ENCODE measurements around the gene AHDC1.
"Not testable (repeated sequence)": the region's sequence is repeated elsewhere in the genome, so short reads cannot be mapped to it uniquely, and the experiment has no call there.

Gene AHDC1

DNA sequence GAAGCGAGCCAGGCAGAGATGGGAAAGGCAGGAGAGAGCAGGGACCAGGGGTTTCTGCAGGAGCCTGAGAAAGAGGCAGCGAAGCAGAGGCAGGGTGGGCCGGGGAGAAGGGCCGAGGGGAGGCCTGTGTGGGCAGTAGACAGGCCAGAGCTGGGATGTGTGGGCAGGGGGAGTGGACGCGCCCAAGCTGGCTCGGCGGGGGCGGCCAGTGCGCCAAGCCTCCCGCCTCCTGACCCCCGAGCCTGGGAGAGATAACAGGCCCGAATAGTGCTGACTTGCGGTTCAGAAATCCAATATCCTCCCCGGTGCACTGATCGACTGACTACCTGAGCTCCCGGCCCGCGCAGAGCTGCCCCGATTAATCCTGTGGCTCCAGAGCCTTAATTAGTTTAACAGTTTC lies 41.9 kb downstream of the AHDC1 start:
- no peak for FAIRE-seq

DNA sequence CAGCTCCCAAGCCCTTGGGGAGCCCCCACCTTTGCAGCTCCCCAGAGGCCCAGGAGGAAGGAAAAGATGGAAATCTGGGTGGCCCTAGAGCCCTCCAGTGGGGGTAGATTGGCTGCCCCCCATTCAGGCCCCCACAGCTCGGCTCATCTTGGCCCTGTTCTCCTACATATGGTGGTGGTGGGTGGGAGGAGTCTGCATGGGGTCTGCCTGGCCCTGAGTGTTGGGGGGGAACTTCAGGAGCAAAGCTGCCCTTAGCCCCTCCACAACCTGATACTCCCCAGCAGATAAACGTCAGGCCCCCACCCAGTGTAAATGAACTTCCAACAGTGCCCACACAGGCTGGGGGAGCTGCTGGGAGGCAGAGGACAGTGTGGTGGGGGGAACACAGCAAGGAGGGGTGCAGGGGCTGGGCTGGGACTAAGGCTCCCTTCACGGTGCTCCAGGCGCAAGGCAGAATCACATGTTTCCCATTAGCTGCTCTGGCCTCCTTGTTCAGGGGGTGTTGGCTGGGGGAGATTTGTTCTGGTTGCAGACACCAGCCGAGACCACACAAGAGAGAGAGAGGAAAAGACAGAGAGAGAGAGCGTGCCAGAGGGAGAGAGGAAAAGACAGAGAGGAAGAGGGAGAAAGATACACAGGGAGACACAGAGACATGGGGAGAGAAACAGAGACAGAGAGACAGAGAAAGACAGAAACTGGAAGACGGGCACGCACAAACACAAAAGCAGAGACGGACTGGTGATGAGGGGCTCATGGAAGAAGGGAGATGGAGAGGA lies 42.6 kb downstream of the AHDC1 start:
- FAIRE-seq: no peak

DNA sequence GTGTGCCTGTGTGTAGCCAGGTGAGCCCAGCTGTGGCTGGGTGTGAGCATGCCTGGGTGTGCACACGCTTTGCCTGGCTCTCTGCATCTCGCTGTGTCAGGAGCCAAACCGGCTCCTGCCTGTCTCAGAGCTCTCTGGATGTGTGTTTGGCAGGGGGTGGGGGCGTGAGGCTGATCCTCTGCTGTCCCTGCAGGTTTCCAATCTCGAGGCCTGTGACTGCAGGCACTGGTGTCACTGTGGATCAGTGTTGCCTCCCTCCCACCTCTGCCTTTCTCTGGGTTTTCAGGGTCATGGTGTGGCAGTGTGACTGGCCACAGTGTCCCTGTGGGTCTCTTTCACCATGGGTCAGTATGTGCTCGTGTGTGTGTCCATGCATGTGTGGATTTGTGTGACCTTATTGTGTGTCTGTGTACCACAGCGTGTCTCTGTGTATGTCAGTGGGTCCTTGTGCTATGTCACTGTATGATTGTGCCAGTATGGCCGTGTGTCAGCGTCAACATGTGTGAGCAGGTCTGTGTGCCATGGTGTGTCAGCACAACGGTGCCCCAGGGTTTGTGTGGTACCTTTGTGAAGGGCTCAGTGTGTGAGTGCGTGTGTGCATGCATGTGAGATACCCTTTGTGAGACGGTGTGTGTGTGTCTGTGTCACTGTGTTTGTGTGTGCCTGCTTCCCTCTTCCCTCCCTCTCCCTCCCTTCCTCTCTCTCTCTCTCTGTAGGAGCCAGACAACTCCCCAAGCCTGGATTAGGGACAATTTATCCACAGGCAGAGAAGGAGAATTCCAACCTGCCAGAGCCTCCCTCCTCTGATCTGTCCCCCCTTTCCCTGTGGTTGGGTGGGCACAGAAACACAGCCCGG lies 43.4 kb downstream of the AHDC1 start:
- FAIRE-seq: no peak

DNA sequence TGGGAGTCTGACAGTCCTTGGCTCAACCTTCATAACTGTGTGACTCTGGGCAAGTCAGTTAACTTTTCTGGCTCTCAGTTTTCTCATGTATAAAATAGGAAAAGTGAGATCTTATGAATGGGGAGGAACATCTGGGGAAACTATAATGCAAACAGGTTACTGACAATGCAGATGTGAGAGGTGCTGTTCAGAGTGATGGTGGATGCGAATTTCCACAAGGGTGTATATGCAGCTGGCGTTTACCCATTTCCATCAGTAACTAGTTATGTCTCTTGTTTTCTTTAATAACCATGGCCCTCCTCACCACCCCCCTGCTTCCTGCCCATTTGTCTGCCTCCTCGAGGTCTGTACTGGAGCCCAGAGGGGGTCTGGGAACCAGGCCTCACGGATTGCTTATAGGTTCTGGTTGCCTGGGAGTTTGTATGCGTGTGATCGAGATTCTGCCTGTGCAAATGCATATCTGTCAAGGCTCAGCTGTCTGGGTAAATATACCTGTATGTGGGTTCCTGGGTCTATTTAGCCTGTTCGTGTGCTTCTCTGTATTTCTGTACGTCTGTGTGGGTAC lies 44.4 kb downstream of the AHDC1 start:
- FAIRE-seq: no peak

DNA sequence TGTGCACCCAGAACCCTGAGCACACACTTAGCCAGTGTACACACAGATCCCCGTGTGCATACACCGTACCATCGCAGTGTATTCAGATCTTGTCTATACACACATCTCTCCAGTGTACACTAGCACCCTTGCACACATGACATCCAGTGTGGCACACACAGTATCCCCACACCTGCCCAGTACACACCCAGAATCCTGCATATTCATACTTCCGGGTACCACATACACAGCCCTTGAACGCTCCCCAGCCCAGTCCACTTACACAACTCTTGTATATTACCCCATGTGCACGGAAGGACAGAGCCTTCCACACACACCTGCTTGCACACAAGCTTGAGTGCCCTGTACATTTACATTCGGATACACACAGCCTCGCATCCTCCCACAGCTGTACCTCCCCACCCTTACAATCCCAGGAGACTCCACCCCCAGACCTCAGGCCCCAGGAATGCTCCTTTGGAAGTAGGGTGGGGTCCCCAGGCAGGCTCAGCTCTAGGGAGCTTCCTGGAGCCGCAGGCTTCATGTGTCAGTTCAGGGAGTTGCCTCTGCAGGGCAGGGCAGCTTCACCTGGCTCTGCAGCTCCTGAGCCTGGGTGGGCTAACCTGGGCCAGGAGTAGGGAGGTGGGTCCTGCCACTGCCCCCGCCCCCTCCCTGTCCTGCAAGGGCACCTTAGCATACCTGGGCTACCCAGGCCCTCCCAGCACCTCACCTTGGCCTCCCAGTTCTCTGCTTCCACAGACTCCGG lies 46.2 kb downstream of the AHDC1 start:
- no peak for FAIRE-seq

DNA sequence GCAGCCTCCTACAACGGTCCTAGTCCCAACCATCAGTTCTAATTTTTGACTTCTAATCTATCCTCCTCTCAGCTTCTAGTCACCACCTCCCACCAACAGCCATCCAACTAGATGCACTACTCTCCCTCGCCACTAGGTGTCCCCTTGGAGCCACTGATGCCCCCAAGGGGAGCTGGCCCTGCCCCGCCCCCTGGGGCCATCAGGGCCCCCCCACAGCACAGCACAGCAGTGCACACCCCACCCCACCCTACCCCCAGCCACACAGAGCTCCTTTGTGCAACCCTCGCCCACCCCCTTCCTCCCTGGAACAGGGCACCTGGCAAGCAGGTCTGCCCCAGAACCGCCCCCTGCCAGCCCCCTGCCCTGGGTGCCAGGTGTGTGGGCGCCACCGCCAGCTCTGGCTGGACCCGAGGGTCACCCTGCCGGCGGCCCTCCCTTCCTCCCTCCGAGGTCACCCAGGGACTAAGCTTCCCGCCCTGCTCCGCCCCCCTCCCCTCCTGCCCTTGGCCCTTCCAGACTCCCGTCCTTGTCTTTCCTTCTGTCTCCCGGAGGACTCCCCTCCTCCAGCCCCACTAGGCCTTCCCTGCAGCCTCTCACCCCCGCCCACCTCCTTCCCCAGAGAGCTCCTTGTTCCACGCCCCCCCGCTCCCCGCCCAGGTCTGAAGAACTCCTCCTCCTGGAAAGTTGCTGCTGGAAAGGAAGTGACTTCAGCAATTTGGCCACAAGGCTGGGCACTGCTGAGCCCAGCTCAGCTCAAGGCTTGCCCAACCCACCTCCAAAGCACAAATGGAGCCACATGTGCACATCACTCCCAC lies 47.0 kb downstream of the AHDC1 start:
- FAIRE-seq: no peak

DNA sequence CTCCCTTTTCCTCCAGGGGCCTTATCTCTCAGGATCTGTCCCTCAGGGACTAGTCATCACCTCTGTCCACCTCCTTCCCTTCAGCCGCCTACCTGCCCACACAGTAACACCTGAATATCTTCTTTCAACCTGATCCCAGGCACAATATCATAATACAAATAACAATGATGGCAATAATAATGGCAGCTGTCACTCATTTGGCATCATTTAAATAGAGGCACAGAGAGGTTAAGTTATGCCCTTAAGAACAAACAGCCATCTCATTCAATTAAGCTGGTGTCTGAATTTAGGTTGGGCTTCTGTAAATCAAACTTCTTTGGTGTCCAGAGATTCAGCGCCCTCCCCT lies 47.5 kb downstream of the AHDC1 start:
- no peak for FAIRE-seq

DNA sequence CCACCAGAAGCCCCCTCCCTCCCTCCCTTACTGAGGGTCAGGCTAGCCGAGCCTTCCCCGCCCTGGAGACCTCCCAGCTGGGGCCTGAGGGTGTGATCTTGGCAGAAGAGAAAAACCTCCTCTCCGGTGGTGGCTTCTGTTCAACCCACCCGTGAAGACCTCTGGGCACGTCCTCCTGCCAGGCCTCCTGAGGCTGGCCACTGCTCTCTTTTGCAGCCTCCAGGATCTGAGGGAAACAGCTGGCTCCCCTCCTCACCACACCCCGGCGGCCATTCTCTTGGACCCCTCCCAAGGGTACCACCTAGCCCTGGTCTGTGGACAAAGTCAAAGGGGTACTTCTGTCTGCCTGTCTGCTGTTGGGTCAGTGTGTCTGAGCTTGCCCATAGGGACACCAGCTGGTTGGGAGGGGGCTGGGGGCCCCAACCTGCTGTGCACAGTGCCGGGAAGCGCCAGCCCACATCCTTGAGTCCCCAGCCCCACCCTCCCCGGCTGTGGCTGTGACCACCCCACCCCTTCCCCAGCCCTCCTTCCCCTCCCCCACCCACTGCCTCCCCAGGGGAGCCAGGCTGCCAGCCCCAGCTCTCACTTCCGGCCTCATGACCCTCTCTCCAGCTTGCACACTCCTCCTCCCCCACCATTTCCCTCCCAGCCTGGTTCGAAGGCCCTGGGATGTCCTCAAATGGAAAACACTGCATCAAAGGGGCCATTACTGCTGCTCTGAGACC lies 48.1 kb downstream of the AHDC1 start:
- FAIRE-seq: no peak

DNA sequence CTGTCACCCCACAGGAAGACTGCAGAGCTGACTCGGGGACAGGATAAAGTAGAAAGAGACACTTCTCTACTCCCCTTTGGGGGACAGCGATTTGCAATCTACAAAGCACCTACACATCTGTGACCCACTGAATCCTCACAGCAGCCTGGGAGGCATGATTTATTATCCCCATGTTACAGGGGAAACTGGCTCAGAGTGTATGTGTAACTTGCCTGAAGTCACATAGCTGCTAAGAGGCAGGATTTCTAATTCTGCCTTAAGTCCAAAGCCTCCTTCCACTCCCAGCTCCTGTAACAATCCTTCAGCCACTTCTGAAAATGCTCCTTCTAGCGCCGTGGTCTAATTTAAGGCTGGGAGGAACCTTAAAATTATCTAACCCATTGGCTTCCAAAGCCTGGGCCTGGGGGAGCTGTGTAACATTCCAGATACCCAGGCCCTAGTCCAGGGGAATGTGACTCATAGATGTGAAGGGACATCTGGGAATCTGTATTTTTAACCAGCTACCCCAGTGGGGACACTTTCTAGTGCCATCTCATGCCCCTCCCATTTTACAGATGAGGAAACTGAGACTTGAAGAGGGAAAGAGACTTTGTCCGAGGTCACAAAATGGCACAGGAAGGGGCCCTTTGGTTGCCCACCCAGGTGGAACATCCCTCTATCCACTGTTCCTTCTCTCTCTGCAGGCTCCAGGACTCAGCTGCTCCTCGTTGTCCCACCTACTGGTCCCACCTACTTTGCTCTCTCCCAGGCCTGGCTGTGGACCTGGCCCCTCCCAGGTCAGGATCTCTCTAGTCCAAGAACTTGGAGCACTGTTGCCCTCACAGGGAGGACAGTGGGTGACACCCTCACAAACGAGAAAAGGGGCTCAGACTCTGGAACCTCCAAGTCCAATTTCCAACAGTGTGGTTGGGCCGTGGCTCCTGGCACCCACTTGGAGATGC lies 48.9 kb downstream of the AHDC1 start:
- no peak for FAIRE-seq

DNA sequence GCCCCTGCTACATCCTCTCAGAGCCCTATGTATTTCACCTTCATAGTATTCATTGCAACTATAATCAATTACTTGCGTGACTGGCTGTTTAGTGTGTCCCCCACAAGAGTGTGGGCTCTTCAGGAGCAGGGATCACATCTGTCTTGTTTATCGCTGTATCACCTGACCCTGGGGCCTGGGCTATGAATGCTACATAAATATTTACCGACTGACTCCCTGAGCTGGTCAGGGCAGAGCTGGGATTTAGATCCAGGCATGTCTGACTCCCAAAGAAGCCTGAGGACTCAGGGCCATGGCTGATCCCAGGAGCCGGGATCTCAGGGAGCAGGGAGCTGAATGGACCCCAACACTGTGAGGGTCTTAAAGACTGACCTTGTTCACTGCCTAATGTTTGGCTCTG lies 49.7 kb downstream of the AHDC1 start:
- FAIRE-seq: no peak

DNA sequence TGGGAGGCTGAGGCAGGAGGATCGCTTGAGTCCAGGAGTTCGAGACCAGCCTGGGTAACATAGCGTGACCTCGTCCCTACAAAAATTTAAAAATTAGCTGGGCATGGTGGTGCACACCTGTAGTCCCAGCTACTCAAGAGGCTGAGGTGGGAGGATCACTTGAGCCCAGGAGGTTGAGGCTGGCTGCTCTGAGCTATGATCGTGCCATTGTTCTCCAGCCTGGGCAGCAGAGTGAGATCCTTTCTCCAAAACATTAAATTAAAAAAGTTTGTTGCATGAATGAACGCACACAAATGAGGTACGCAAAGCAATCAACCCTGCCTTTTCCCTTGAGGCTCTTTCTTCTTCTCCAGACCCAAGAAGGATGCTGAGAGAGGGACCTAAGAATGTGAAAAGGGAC lies 50.1 kb downstream of the AHDC1 start:
- FAIRE-seq: not testable (repeated sequence)

DNA sequence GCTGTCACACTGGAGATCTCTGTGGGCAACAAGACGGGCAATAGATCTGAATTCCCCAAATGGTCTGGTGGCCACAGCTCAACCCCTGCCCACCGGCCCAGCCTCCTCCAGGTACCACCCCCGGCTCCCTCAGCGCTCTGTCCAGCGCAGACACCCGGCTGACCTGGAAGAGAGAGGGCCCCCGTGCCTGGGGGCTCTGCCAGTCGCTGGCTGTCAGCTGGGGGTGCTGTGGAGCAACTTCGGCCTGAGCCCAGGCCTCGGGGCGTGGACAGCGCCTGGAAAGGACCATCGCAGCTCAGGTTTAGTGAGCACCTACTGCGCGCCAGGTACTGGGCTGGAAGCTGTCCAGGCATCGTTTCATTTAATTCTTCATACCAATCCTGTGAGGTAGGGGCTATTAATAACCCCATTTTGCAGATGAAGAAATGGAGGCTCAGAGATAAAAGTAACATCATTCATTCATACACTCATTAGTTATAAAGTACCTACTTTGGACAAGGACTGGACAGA lies 51.0 kb downstream of the AHDC1 start:
- FAIRE-seq: no peak

DNA sequence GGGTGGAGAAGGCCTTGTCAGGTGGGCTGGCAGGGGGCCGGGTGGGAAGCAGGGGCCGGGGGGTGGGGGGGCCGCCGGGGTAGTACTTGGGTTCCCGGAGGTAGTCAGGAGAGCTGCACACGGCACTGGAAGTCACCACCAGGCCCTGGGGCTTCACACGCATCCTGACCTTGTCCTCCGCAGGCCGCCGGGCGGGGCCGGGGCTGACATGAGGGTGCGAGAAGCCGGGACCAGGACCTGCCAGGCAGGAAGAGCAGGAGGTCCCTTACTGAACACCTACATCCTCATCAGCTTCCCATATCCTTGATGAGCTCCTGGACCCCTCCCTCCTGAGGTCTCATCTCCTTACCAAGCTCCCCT lies 52.0 kb downstream of the AHDC1 start:
- no peak for FAIRE-seq

DNA sequence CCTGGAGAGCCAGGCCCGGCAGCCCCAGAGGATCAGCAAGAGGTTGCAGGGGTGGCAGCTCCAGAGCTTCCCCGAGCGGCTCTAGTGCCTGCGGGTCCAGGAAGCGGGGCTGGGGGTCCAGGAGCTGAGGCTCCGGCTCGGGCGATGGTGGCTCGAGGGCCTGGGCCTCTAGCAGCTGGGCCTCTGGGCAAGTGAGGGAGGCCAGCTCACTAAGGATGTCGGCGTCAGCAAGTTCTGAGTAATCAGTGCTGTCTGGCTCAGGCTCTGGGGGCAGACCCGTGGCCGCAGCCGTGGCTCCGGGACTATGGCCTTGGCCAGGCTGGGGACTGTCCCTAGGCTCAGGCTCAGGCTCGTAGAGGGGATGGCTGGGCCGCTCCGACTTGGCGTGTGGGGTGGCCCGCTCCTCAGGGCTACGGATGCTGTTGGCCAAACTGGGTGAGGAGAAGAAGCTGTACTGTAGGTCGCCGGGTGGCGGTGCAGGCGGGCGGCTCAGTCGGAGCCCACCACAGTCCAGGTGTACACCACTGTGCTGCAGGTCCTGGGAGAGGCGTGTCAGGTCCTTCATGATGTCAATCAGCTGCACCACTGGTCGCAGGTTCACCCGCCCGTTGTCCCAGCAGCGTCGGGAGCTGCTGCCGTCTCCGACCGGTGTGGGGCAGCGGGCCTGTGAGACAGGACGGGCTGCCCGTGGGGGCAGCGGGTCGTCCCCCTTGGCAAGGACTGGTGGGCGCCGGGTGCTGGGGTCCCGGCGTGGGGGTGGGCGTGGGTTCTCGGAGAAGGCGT lies 52.6 kb downstream of the AHDC1 start:
- no peak for FAIRE-seq

DNA sequence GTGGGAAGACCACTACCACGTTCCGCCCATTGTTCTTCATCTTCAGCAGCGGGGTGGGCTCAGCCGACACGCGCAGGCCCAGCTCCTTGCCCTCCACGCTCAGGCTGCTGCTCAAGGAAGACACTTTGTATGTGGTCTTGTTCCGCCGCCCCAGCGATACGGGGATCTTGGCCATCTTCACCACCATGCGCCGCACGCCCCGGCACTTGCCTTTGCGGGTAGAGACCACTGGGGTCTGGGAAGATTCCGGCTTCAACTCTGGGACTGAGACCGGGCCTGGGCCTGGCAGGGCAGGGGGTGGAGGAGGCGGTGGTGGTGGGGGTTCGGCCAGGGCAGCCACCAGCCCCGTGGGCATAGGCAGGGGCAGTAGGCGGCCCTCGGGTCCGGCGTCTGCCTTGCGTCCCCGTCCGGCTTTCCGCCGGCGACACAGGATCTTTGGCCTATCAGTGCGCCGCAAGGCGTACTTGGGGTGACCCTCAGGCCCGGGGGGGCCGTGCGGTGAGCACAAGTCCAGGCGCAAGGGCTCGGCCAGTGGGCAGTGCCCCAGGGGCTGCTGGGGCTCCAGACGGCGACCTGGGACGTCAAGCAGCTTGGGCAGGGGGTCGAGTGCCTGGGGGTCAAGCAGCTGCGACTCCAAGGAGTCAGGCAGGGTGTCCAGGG lies 53.3 kb downstream of the AHDC1 start:
- FAIRE-seq: no peak

DNA sequence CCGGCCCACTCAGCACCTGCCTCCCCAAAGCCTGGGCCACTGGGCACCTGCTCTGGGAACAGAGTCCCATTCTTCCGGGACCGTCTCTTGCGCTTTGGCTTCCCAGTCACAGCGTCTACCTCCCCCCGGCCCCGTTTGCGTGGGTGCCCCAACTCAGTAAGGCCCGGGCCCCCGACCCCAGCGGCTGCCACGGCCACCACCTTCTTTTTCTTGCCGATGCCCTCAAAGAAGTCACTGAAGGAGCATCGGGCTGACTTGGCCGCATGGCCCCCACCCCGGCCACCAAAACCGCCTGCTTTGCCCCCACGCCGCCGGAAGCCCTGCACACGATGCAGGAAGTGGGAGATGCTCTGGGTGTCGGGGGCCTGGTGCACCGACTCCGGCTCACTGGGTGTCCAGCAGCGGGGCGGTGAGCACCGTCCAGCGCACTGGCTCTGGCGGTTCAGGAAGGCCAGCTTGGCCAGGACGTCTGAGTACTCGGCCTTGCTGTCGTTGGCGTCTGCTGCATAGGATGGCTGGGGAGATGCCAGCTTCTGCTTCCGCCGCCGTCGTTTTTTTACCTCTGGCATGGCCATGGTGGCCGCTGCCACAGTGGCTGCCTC lies 54.0 kb downstream of the AHDC1 start:
- FAIRE-seq: no peak

DNA sequence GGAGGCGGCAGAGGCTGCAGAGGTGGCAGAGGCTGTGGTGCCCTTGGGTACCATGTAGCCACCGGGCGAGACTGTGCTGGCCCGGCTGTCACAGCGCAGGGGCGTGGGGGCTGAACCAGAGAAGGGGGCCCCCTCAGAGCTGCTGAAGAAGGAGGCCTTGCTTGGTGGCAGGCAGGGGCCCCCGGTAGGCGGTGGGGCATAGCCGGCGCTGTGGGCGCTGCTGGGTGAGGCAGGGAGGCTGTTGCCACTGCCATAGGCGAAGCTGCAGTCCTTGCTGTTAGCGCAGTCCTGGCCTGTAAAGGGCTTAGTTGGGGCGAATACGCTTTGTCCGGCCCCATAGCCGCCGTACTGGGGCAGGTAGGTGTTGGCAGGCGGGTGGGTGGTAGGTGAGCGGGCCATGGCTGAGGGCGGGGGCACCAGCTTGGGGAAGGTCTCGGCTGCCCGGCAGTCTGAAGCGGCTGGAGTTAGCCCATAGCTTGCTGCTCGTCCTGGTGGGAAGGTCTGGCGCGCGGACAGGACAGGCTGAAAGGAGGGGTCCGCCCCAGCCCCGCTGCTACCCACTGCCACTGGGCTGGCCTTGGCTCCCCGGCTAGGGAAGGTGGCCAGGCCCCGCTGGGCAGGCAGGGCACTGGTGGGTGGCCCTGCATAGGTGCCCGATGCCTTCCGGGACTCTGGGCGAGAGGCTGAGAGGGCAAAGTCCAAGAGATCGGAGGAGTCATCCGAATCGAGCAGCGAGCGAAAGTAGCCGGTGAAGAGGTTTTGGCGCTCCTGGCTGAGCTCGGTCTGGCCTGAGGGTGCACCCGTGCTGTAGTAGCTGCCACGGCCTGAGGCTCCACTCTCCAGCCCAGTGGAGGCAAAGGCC lies 54.9 kb downstream of the AHDC1 start:
- FAIRE-seq: no peak

Data from TTC549 (cell line).